B cell (primary cell): ENCODE measurements around the gene NCAN.

Source experiments
- EZH2 ChIP-seq: IDR thresholded peaks from 2 replicates; pipeline ENCODE4 v1.6.1; 2012; ENCODE audit warnings: borderline replicate concordance, low read depth, mild to moderate bottlenecking, moderate library complexity, low read length; ENCODE audit not compliant: insufficient read depth, poor library complexity, severe bottlenecking
- TF ChIP-seq, protein P1 (sequence below): fragments of 200-600 bp; IDR thresholded peaks from one replicate; pipeline ENCODE4 v1.8.0; 2022; ENCODE audit warnings: antibody characterized with exemption, mild to moderate bottlenecking

DNA sequence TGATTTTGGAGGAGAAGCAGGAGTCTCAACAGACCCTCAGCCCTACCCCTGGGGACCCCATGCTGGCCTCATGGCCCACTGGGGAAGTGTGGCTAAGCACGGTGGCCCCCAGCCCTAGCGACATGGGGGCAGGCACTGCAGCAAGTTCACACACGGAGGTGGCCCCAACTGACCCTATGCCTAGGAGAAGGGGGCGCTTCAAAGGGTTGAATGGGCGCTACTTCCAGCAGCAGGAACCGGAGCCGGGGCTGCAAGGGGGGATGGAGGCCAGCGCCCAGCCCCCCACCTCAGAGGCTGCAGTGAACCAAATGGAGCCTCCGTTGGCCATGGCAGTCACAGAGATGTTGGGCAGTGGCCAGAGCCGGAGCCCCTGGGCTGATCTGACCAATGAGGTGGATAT is 14.9 kb downstream of the NCAN start:
- TF ChIP-seq, protein P1, sequence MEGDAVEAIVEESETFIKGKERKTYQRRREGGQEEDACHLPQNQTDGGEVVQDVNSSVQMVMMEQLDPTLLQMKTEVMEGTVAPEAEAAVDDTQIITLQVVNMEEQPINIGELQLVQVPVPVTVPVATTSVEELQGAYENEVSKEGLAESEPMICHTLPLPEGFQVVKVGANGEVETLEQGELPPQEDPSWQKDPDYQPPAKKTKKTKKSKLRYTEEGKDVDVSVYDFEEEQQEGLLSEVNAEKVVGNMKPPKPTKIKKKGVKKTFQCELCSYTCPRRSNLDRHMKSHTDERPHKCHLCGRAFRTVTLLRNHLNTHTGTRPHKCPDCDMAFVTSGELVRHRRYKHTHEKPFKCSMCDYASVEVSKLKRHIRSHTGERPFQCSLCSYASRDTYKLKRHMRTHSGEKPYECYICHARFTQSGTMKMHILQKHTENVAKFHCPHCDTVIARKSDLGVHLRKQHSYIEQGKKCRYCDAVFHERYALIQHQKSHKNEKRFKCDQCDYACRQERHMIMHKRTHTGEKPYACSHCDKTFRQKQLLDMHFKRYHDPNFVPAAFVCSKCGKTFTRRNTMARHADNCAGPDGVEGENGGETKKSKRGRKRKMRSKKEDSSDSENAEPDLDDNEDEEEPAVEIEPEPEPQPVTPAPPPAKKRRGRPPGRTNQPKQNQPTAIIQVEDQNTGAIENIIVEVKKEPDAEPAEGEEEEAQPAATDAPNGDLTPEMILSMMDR, result no peak
- no peak for TF ChIP-seq EZH2
